Stimulated activated CD4-positive, alpha-beta T cell treated with anti-CD3 and anti-CD28 coated beads, Interleukin-15, amount 100 ng/mL, for 1 hour (primary cell): ENCODE measurements around the gene PRKCQ.

Experiments
- DNase-seq, 2 donors: peaks; one replicate each; pipeline ENCODE4 v3.0.0-alpha.2; 2020; ENCODE audit warnings: low read depth in 1 of 2, low spot score in 1 of 2

The PRKCQ gene

DNA sequence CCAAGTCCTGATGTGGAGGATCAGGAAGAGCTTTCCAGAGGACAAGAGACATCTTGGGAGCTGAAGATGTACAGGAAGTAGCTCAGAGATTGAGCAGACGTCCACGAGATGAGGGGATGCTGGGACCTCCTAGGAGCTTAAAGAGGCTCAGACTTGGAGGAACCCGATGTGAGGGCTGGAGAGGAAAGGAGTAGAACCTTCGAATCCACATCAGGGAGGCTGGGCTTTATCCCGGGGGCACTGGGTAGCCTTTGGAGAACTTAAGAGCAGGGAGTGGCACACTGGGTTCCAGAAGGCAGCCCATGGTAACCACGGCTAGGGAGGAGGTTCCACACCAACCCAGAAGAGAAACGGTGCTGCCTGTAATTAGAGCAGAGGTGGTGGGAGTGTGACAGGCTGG is 10.8 kb downstream of the PRKCQ start:
- DNase-seq, result no peak

DNA sequence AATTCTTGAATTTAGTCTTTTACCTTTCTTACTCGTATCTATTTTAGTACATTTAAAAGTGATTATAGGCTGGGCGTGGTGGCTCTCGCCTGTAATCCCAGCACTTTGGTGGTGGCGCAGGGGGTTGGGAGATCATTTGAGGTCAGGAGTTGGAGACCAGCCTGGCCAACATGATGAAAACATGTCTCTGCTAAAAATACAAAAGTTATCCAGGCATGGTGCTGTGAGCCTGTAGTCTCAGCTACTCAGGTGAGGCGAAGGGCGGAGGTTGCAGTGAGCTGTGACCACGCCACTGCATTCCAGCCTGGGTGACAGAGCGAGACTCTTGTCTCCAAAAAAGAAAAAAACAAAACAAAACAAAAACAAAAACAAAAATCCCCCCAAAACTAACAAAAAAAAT is 12.2 kb downstream of the PRKCQ start:
- DNase-seq, result no peak

DNA sequence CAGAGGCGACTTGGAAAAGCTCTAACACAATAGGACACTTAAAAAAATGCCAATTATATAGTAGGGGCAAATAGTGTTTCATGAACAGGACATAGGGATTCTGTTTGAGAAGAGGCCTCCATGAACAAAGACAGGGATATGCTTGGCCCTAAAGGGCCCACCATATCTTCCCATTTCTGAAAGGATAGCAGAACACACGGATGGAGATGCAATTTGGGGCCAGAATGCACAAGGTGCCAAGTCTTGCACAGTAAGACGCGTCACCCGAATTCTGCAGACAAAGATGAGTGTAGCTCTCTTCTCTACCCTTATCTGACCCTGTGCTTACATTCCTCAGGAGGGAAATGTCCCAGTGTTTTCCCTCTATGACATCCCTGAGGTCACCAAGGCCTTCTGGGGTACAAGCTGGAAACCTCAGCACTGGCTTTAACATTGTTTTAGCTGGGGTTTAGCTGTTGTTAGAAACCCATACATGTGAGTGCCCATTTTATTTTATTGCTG is 12.8 kb downstream of the PRKCQ start:
- no peak for DNase-seq

- no peak for DNase-seq
These were observed 14.5 kb downstream of the PRKCQ start for GRCh38 chr10:6565588-6565987.

GRCh38 chr10:6564367-6564766 is 15.7 kb downstream of the PRKCQ start:
- DNase-seq, result no peak

GRCh38 chr10:6563731-6564130 is 16.3 kb downstream of the PRKCQ start:
- no peak for DNase-seq

GRCh38 chr10:6563075-6563474 is 17.0 kb downstream of the PRKCQ start:
- DNase-seq, result no peak

GRCh38 chr10:6562221-6562620 is 17.9 kb downstream of the PRKCQ start:
- DNase-seq, result no peak

GRCh38 chr10:6561552-6561951 is 18.5 kb downstream of the PRKCQ start:
- DNase-seq, result no peak

- DNase-seq, result no peak
These were observed 21.2 kb downstream of the PRKCQ start for GRCh38 chr10:6558759-6559461.

DNA sequence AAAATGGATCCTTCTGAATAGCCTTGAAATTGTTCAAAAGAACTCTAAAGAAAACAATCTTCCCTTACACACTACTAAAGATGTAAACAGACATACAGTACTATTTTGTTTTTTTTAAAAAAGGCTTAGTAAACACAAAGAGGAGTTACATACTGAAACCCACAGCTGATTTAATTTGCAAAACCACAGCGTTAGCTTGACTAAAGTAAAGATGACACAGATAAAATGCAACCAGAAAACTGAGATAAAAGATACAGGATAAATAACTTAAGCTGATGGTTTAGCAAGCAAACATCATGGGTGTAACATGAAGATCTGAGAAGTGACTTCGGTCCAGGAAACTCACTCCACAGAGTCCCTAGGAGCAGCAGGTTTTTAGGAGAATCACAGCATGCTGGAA is 21.8 kb downstream of the PRKCQ start:
- no peak for DNase-seq

GRCh38 chr10:6553937-6554336 is 26.1 kb downstream of the PRKCQ start:
- no peak for DNase-seq

GRCh38 chr10:6543431-6544005 is 36.6 kb downstream of the PRKCQ start:
- DNase-seq, result peak in 1 of 2 donors; percentile 11

DNA sequence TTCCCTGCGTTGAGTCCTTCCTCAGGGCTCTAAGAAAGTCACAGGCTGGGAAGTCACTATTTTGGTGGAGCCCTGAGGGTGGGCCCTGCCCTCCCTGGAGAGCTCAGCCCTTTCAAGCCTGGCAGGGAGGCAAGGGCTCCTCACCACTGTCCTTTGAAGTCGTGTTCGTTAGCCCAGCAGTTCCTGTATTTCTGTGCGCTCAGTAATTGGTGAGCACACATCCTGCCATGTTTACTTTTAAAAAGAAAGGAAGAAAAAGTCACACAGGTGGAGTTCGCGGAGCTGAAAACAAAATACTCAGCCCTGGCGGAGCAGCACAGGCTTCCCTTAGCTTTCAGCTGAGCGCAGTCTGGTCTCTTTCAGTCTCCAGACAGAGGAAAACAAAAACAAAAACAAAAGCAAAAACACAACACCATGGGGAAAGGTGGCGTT is 37.1 kb downstream of the PRKCQ start:
- DNase-seq, result peak in 1 of 2 donors; percentile 22

- DNase-seq, result no peak
These were observed 40.2 kb downstream of the PRKCQ start for GRCh38 chr10:6539833-6540232.

GRCh38 chr10:6537770-6538169 is 42.3 kb downstream of the PRKCQ start:
- no peak for DNase-seq

GRCh38 chr10:6536102-6536501 is 44.0 kb downstream of the PRKCQ start:
- no peak for DNase-seq

- no peak for DNase-seq
These were observed 44.8 kb downstream of the PRKCQ start for GRCh38 chr10:6535156-6535764.

DNA sequence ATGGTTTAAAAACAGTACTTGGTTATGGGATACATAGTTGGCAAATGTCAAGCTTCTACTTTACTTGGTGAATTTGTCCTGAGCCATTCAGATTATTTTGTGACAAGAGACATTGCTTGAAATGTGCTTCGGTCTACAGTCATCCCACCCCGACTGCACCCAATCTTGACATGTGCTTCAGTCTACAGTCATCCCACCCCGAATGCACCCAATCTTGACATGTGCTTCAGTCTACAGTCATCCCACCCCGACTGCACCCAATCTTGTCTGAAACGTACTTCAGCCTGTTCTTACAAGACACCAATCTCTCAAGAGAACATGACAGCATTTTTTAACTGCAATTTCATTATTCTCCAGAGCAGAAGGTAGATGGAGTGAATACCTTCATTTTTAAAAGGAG is 47.8 kb downstream of the PRKCQ start:
- no peak for DNase-seq

DNA sequence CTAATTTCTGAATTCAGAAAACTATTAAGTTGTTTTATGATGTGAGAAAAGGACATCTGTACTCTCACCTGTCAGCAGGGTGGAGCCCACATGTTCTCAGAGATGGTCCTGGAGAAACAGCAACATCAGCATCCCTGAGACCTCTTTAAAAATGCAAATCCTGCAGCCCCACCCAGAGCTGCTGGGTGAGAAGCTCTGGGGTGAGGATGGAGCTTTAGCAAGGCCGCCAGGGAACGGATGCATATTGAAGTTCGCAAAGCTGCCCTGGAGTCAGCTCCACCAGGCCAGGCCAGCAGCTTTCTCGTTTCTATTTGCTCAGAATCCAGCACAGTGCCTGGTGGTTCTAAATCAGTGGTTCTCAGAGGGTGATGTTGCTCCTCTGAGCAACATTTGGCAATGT is 49.1 kb downstream of the PRKCQ start:
- DNase-seq, result no peak

GRCh38 chr10:6530211-6530840 is 49.8 kb downstream of the PRKCQ start:
- DNase-seq, result peak; percentile 41 to 49
